GM13977 (cell line): ENCODE results near the gene HAVCR2.
"Not testable (repeated sequence)": the region's sequence is repeated elsewhere in the genome, so short reads cannot be mapped to it uniquely, and the experiment has no call there.

ENCODE experiments used
- DNase-seq: peaks from one replicate; pipeline ENCODE4 v3.0.0; 2012; ENCODE audit warnings: low spot score
- in situ Hi-C: fragments of 300-500 bp; cut with MboI; formaldehyde crosslinking; loops from one replicate; pipeline ENCODE4 v1.12.0; 2022; ENCODE audit warnings: low sequenced_read_pairs, low pct_unique_long_range_greater_than_20kb, mixed read lengths, inconsistent platforms; ENCODE audit not compliant: unreplicated experiment
- TF ChIP-seq, protein P1 (sequence below): IDR thresholded peaks from 2 replicates; pipeline ENCODE4 v1.5.1; 2012; ENCODE audit warnings: mild to moderate bottlenecking, control low read depth; ENCODE audit not compliant: insufficient read depth; ENCODE audit errors: extremely low read depth, missing control alignments

The HAVCR2 gene

DNA sequence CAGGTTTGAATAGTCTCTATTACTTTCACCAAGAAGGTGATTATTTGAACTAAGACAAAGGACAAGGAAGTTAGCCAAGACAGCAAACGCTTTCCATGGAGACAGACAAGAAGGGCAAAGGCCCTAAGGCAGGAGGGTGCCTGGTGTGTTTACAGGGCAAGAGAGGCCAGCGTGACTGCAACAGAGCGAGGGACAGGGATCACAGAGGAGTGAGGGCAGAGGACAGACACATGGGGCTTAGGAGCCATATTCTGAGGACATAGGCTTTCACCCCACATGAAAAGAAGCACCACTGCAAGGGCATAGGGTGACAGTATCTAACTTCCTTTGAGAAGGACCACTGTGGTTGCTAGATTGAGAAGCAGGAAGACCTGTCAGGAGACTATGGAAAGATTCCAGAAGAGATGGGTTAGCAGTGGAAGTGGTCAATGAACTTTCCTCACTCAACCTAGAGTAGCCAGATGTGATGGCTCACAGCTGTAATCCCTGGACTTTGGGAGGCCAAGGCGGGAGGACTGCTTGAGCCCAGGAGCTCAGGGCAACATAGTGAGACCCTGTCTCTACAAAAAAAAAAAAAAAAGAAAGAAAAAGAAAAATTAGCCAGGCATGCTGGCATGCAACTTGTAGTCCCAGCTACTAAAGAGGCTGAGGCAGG is 44.9 kb downstream of the HAVCR2 start:
- in situ Hi-C loops, result no loop called here
- TF ChIP-seq, protein P1, sequence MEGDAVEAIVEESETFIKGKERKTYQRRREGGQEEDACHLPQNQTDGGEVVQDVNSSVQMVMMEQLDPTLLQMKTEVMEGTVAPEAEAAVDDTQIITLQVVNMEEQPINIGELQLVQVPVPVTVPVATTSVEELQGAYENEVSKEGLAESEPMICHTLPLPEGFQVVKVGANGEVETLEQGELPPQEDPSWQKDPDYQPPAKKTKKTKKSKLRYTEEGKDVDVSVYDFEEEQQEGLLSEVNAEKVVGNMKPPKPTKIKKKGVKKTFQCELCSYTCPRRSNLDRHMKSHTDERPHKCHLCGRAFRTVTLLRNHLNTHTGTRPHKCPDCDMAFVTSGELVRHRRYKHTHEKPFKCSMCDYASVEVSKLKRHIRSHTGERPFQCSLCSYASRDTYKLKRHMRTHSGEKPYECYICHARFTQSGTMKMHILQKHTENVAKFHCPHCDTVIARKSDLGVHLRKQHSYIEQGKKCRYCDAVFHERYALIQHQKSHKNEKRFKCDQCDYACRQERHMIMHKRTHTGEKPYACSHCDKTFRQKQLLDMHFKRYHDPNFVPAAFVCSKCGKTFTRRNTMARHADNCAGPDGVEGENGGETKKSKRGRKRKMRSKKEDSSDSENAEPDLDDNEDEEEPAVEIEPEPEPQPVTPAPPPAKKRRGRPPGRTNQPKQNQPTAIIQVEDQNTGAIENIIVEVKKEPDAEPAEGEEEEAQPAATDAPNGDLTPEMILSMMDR, result no peak
- no peak for DNase-seq

GRCh38 chr5:157059891-157060290 is 49.0 kb downstream of the HAVCR2 start:
- DNase-seq, result no peak
- in situ Hi-C loops, result no loop called here
- TF ChIP-seq, protein P1, result no peak

- in situ Hi-C loops, result no loop called here
- TF ChIP-seq, protein P1, result no peak
- DNase-seq, result no peak
Measured at GRCh38 chr5:157059093-157059539, 49.7 kb downstream of the HAVCR2 start, which contains the start of gene HAVCR1. Gene HAVCR1 (minus strand): TSS chr5:157059116. CDS start chr5:157057943, 1,173 bp downstream.

GRCh38 chr5:157057459-157058370 is 51.1 kb downstream of the HAVCR2 start:
- in situ Hi-C loops, result no loop called here
- TF ChIP-seq, protein P1, result no peak
- no peak for DNase-seq

GRCh38 chr5:157056848-157057247 is 52.0 kb downstream of the HAVCR2 start:
- DNase-seq, in situ Hi-C loops: not testable (repeated sequence)

DNA sequence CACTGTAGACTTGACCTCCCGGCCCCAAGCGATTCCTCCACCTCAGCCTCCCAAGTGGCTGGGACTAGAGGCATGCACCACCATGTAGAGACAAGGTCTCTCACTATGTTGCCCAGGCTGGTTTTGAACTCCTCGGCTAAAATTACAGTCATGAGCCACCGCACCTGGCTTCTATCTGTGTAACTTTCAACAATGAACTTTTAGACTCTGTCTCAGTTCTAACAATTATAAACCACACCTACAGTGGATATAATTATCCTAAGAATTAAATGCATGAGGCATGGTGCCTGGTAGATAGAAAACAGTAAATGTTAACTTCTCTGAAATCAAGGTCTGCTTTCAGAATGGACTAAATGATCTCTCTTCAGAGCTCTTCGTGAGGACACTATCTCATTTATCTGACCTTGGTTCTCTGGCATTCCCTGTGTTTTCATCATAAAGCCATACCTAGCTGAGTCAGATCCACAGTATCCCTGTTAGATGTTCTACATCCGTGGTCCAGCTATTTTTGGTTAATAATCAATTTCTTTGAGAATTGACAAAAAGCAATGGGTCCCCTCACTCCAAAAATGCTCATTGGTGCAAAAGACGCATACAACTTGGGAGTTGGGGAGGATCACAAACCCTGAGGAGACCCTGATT is 57.1 kb downstream of the HAVCR2 start:
- TF ChIP-seq, protein P1, result no peak
- in situ Hi-C loops, result no loop called here
- DNase-seq, result no peak
